ENCODE data around the gene SPANXB1.

DNA sequence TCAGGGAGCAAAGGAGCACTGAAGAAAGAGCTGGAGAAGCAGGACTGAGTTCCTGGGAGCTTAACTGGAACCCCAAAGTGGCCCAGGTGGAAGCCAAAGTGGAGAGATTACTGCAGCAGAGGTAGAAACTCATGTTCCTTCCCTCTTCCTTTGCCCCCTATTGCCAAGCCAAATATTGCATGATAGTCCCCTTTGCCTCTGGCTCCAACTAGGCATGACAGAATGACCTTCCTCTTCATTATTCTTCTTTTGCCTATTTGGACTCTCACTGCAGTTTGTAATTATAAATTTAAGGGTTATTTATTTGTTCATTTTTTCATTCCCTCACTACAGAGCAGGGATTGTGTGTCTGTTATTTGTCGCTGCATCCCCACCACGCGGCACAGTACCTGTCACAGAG is 22.1 kb upstream of the SPANXB1 start:
- TF ChIP-seq CTCF (IDR thresholded peaks at IDR 0.05) = no peak
- no peak for TF ChIP-seq EZH2 (IDR thresholded peaks at IDR 0.05; ENCODE audit: borderline replicate concordance, insufficient read depth, low read depth, low read length, poor library complexity, severe bottlenecking)
